ENCODE data around the gene MAP1B.

MAP1B gene

GRCh38 chr5:72199681-72200080, 92.4 kb downstream of the MAP1B start:
- no peak for DNase-seq

GRCh38 chr5:72202331-72202825, 95.1 kb downstream of the MAP1B start:
- DNase-seq, result no peak

- DNase-seq, result no peak
Measured at GRCh38 chr5:72203251-72203845, 96.1 kb downstream of the MAP1B start.

- no peak for DNase-seq
Measured at GRCh38 chr5:72204946-72205345, 97.7 kb downstream of the MAP1B start.

- DNase-seq, result no peak
Measured at GRCh38 chr5:72205431-72206009, 98.2 kb downstream of the MAP1B start.

GRCh38 chr5:72206160-72206559, 98.9 kb downstream of the MAP1B start:
- DNase-seq, result no peak

DNA sequence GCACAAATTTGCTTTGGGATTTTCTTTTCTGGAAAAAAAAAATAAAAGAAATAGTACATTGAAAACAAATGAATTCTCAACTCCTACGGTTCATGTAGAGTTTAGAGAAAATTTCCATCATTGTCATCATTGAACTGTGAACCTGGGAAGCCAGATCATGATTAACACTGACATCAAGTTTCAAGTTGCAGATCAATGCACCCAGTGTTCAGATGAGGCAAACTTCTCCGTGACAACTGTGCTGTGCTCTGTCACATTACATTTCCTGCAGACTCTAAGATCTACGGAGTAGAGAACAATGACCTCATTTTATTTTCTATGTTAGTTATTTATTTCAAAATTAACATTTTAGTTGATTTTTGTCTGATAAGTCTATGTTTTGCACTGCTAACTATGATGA, 99.7 kb downstream of the MAP1B start:
- DNase-seq, result no peak

DNA sequence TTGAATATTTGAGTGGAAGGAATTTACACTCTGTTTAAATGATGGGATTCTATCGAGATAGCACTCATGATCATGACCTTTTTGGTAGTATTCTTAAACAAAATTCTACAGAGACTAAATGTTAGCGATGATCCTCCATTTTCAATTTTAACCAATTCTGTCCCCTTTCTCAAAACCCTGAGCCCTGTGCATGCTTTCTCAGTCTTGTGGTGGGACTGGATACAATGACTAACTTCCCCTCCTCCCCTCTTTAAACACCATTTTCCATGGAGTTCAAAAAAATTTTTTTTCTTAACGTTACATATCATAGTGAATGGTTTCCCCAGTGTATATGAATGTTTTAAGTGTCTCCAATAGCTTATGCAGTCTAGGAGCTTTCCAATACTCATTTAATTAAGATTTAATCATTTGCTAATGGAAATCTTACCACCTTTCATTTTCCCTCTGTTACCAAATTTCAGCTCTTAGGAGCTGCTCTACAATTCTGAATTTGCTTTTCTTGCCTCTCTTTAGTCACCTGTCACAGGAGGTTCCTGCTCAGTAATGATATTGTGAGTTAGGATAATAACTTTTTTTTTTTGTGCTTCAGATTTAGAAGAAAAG, 101.2 kb downstream of the MAP1B start:
- DNase-seq, result no peak

DNA sequence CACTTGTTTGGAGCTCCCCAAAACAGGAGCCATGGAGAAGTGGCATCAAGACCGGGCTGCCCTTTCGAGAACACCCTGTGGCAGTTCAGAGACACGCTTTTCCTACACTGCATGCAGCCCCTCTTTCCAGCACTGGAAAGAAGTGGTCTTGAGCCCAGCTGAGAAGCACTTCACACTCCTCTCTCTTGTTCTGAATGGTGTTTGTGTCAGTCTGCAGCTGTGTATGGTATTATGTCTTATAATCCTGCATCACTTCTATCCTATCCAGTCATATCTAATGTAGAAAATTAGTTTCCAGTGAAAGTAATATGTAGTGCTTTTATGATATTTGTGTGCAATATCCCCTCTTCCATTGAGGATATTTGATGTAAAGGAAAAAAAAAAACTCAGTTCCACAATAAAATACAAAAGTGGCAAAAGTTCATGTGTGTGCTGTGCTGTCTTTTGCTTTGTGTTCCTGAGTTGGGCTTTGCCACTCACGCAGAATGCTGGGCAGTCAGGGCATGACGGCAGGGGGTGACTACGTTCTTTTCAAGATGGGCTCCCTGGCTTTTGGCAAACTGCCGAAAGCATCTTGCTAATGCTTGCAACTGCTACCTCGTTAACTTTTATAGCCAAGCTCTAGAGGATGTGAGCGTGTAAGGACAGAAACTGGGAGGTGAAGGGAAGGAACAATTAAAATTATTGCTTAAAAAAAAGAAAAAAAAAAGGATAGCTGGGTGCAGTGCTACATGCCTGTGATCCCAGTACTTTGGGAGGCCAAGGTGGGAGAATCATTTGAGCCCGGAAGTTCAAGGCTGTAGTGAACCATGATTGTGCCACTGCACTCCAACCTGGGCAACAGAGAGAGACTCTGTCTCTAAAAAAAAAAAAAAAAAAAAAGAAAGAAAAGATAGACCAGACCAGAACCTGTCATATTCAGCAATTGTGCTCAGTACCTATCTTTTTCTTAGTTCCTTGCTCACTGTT, 102.2 kb downstream of the MAP1B start:
- peak; percentile 80 for DNase-seq

- no peak for DNase-seq
Measured at GRCh38 chr5:72210888-72211678, 103.8 kb downstream of the MAP1B start.

- DNase-seq, result no peak
Measured at GRCh38 chr5:72212171-72212570, 104.9 kb downstream of the MAP1B start.

GRCh38 chr5:72213482-72213881, 106.2 kb downstream of the MAP1B start:
- DNase-seq, result no peak

DNA sequence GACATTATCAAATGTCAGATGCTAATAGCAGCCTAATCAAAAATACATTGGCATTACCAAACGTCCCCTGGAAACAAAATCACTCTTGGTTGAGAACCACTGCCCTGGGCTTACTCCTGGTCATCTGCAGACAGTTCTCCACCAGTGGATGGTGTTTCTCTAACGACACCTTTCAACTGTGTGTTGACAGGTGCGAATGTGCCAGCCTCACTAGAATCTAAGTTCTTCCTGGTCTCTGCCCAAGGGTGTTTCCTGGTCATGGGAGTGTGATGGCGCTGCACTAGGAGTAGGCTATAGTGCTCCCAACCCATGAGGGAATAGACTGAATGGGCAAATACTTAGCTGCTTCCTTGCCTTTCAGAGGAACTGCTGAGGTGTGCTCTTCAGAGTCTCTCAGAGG, 106.9 kb downstream of the MAP1B start:
- DNase-seq, result no peak

DNA sequence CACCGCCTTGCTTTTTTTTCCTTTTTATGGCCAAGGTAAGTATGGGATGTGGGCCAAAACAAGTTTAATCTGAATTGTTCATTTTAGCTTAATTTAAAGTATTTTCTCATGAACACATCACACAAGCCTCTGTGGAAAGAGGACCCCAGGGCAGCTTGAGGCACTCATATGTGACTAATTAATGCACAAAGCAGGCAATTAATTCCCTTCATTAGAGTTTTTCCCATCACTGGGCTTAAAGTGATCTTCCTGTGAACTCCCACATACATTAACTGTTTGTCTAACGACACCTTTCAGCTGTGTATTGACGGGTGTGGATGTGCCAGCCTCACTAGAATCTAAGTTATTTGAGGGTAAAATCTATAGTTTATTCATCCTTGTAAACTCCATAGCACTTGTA, 109.5 kb downstream of the MAP1B start:
- no peak for DNase-seq

DNA sequence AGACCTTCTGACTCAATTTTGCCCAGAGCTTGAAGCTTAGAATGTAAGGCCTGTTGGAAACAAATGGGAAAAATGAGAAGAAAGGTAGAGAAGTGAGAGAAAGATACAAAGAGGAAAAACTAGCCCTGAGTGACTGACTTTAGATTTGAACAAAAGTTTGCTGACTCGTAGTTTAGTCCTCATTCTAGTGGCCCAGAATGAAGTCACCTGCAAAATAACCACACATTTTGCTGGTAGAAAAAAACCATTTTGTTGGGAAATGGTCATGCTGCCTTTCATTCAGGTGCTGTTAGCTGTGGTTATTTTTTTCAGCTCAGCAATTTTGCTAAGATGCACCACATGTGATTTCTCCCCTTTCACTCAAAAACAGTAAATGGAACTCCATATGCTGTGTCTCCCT, 113.8 kb downstream of the MAP1B start:
- DNase-seq, result no peak

DNA sequence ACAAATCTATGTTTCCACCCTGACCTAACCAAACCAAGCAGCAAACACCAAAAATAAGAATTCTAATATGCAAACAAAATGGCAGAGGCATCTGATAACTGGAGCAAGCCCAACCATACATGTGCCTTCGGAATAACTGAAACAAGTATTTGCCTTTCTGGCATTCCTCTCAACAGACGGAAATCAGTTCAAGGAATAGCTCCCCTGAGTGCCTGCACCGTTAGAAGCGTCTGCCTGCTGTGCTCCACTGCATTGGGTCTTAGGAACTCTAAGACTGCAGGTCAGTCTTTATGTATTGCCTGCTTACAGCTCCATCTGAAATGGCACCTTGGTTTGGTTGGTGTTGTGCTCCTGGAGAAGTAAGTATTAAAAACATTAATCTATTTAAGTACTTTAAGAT, 114.3 kb downstream of the MAP1B start:
- DNase-seq, result no peak

DNA sequence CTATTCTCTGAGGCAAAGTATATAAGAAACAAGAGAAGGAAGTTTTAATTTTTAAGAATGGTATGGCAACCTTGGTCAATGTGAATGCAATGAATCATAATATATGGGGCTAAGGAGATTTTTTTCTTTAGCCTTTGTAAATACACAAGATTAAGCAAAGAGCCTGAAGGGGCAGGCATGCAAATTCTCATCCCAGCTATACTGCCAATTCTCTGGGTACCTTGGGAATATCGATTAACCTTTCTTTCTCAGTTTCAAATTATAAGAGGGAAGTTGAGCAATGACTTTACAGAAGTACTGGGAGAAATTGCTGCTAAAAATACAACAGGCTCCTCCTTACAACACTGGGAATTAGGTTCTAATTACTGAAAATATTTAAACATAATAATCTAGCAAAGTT, 115.2 kb downstream of the MAP1B start:
- DNase-seq, result no peak

DNA sequence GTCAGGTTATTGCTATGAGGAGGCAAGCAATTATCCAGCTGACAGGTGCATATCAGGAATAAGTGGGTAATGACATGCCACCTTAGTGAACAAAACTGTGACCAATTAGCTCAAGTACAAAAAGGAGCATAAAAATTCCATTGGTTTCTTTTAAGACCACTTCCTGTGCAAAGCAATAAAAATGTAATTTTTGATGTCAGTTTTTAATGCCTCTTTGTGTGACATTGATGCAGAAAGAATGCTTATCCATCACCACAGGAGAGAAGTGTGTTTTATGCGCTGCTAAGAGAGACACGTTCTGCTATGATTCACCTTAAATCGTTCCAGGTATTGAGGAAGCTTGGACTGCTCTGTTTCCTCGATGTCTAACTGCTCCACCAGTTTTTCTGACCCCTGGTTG, 116.1 kb downstream of the MAP1B start:
- no peak for DNase-seq

DNA sequence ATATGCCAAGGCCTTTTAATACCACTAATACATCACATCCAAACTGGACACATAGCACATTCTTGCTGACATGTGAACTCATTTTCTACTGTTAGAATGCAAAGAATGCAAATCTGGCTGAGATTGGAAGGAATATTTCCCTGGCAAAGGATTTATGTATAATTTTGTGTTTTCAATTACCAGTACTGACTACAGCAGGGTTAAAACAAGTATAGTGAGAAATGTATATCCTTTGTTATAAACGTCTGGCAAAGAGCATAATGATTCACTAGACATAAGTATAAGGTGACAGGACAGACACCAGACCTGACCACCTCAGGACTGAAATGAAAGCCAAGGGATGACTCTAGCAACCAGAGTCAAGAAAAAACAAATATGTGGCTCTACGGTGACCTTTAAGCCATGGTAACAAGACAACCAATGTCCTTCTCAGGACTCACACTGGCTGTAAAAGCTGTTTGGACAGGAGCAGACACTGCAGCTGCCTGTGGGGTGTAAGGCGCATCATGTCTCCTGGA, 117.7 kb downstream of the MAP1B start:
- DNase-seq, result no peak

- no peak for DNase-seq
Measured at GRCh38 chr5:72225741-72226140, 118.5 kb downstream of the MAP1B start.

DNA sequence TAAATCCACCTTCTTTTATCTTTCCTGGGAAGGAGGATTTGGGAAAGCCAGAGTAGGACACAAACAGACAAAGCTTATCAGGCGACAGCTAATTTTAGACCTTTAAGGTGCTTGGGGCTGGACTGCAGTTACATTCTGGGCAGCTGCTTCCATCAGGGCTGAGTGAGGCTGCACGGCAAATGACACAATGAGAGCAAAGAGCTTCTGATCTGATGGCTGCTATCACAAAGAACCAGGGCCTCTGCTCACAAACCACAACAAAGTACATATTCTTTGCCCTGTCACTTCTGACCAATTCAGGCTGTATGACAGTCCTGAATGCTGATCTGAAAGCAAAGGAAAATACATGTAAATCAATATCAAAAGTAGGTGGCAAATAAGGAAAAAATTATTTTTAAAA, 119.7 kb downstream of the MAP1B start:
- no peak for DNase-seq

DNA sequence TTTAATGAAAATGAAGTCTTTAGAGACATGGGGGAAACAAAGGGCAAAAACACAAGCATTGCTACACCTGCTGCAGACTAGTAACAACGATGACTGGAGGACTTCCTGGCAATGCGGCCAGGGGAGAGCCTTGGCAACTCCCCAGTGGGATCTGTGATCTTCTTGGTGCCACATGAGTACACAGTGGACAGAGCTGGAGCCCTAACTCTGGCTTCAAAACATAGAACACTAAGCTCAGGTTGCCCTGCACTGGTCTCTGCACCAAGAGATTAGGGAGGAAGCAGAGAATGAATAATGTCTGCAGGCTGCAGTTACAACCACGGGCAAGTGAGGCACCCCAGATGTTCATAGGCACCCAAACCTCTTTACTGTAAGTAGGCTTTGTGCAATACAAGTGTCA, 121.7 kb downstream of the MAP1B start:
- DNase-seq, result no peak

Measured in DMS79 (cell line).